ENCODE results near the gene MINAR2.
A peak's percentile ranks its signal among the peaks of the same experiment; 100 is the strongest.

Gene MINAR2, protein sequence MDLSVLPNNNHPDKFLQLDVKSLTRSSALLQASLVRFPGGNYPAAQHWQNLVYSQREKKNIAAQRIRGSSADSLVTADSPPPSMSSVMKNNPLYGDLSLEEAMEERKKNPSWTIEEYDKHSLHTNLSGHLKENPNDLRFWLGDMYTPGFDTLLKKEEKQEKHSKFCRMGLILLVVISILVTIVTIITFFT

DNA sequence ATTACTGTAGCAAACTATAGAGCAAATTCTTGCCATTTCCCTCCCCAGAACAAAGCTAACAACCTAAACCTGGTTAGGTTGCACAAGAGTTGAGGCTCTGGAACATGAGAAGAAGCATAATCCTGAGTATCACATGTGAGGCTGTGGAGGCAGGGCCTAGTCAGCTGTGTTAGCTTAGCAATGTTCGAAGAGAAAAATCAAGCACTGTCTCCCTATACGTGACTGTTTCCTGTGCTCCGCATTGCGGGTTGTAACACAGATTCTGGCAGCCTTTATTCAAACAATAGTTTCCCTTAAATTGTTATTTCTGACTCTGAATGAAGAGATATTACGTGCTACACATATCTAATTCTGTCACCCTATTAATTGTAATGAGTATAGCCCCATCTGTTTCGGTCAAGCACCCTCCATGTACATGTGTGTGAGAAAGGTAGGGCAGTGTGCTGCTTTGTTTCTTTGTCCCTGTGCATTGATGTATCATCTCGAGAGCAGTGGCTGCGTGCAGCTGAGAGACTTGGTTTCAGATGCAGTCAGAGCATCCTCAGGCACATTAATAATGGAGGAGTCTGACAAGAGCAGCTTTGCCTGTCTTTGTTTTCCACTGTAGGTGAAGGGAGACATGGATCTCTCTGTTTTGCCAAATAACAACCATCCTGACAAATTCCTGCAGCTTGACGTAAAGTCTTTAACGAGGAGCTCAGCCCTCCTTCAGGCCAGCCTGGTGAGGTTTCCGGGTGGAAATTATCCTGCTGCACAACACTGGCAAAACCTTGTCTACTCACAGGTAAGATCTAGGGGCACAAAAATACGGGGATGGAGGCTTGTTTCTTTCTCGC lies at the start of gene MINAR2:
TSS of gene MINAR2 (plus strand) at position 523 of the 836 bp plus-strand sequence. CDS start at position 620, 97 bp downstream.
- DNase-seq: no peak

DNA sequence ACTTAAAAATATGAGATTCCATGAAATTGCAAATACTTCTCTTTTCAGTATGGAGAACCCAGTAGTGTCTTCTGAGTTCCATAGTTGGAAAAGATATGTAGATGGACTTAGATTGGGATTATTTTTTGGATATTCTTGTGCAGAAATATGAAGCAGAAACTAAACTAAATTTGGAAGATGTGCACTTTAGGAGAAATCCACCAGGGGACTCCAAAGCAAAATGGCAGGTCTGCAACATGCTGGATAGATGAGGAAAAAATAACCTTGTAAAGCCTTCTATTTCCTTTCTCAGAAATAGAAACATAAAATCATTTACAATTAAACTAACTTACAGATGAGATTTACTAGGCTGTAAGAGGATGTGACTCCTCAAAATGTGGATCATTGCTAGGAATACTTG lies 49.2 kb upstream of the MINAR2 start:
- no peak for DNase-seq

DNA sequence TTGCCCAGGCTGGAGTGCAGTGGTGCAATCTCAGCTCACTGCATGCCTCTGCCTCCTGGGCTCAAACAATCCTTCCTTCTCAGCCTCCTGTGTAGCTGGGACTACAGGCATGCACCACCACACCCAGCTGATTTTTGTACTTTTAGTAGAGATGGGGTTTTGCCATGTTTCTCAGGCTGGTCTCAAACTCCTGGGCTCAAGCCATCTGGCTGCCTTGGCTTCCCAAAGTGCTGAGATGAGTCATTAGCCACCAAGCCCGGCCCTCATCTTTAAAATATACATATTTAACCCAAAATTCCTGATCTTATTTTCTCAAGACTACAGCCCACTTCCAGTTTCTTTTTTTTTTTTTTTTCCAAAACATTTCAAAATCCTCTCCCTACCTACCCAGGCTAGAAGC lies 31.7 kb upstream of the MINAR2 start:
- DNase-seq: no peak

DNA sequence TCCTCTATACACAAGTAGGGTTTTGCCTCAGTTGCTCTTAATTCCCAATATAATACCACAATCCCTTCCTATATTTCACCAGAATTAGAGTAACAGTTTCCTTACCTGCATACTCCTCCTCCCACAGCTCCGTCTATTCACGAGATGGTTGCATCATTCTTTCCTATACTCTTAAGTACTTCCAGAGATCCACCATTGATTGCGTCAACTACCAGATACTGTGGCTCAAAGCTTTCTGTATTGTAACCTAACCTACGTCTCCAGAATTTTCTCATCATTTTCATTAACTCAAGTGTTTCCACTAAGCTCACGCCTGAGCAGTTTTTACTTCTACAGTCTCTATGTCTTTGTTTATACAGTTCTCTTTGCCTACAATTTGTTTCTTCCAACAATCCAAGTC lies 31.2 kb upstream of the MINAR2 start:
- DNase-seq: no peak

DNA sequence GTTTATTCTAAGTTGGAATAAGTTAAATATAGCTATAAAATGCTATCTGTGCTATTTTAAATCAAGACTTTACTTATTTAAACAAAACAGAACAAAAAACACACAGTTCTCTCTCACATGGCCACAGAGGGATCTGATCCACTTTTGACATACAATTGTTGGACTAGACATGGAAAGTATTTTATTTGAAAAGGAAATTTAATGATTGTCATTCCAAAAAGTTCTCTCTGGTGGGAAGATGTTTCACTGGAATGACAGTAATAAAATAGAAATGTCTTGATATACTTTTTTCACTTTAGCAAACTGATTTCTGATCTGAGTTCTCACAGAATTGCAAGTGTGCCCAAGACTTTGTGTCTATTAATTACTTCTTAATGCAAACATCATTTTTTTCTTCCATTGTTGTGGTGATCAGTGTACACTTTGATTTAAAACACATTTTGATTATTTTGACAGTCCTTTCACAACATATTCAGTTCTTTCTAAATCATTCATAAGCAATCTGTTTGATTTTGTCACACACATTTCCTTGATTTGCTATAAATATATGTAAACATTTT lies 30.1 kb upstream of the MINAR2 start:
- no peak for DNase-seq

DNA sequence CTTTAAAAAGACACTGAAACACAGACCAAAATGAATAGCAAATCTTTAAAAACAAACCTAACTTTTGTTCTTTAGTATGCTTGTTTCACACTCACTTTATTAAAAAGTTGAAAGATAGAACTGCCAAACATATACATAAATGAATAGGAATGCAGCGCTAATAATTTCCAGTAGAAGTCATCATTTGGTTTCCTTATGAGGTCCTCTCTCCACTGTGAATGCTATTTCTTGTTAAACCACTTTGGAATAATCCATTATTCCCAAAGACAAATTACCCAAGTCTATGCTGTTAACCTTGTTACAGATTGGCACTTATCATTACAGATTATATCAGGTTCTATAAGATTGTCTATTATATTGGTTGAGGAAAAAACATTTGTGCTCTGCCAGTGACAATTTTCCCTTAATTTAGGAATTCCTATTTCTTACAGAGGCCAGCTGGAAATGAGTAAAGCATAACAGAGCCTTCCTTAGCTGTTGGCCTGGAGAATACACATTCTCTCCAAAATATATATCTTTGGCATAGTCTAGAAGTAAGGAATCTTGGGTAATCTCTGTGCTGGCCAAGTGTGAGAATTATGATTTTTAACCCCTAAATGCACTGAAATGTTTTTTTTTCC lies 29.3 kb upstream of the MINAR2 start:
- DNase-seq: no peak

DNA sequence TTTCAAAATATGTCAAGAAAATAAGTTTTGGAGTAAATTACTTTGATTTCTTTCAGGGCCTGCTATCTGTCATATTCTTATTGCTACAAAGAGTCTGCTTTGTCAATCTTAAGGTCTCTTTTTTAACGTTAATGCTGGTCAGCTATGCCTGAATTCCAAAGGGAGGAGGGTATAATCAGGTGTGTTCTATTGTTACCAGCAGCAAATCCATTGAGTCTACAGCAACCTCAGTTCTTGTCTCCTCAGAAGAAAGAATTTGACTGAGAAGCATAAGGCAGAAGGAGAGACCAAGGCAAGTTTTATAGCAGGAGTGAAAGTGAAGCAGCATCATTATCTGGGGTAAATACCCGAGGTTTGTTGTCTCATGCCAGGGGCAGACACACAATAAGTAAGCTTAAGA lies 23.7 kb upstream of the MINAR2 start:
- no peak for DNase-seq

DNA sequence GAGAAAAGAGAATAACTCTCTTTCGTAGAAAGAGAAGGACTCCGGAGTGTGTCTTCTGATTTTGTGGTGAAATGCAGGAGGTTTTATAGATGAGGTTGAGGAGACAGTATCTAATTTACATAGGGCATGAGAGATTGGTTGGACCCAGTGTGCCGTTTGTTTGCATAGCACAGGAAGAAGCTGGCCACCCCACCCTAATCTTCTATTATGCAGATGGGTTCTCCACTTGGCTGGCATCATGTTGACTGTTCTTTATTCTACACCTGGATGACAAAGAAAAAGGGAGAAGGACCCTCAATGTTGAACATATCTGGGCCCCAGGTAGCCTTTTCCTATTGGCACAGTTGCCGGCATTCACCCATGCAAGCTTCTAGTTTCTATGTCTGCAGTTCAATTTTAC lies 23.2 kb upstream of the MINAR2 start:
- no peak for DNase-seq

DNA sequence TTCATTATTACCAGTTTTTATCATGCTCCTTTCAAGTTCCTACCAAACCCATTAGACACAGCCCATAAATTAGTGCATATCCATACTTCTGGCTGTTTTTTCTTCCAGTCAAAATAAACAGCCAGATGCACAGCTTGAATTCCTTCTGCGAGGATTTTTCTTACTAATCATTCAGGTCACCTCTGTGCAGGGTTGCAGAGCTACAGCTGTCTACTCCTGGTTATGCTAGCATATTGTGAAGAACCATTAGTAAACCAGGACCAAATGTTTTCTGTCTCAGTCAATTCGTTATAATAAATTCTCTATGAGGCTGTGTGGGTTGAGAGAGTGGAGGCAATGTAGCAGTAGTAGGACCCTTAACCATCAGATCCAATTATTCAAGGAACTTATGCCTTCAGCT lies 8.1 kb upstream of the MINAR2 start:
- no peak for DNase-seq

DNA sequence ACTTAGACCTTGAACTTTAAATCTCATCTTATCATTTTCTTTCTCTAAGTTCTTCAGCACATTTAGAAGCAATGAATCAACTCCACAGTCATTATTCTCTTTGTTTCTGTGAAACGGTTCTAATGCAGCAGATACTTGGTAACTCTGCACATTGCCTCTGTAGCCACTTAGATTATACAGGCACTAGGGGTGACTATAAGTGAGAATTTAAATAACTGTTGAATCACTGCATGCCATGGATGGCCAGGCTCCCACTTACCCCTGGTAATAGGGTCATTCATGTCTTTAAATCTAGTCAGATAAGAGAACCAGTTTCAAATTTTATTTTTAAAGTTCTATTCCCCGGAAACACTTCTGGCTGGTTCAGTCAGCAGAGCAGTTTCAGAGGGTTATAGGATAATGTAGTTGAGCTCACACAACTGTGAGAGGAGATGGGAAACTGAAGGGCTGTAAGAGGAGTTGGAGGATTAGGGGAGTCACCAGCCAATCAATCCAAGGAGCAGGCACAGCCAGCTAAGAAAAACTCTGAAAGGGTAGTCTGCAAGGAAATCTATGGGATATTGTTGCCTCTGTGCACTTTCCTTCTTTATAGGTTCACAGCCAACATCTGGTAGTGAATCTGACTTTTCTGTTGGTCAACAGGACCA lies 4.2 kb upstream of the MINAR2 start:
- no peak for DNase-seq

DNA sequence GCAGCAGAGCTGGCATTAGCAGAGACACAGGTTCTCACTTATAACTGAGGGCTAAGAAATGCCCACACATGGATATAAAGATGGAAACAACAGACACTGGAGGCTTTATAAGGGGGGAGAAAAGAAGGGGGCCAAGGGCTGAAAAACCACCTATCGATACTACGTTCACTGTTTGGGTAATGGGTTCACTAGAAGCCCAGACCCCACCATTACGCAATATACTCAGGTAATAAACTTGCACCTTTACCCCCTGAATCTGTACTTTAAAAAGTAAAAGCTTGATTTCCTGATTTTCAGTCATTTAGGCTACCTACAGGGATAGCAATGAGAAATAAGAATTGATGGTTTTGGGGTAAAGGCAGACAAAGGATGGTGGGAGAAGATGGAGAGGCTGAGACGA lies 1.9 kb upstream of the MINAR2 start:
- no peak for DNase-seq

DNA sequence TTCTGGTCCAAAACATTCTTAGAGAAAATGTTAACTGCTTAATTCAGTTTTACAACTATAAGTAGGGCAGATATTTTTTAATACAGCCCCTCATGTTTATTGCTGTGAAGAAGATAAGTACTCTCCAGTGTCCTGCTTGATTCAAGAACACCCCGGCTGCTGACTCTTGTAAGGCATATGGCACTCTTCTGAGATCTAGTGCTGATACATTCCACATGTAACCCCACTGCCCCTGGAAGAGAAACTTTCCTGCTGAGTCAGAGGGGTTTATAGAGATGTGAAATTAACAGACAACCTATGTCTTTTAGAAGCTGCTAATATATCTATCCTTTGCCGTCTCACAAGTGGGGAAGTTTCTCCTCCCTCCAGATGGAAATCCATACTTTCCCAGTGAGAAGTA lies 1.0 kb upstream of the MINAR2 start:
- no peak for DNase-seq

DNA sequence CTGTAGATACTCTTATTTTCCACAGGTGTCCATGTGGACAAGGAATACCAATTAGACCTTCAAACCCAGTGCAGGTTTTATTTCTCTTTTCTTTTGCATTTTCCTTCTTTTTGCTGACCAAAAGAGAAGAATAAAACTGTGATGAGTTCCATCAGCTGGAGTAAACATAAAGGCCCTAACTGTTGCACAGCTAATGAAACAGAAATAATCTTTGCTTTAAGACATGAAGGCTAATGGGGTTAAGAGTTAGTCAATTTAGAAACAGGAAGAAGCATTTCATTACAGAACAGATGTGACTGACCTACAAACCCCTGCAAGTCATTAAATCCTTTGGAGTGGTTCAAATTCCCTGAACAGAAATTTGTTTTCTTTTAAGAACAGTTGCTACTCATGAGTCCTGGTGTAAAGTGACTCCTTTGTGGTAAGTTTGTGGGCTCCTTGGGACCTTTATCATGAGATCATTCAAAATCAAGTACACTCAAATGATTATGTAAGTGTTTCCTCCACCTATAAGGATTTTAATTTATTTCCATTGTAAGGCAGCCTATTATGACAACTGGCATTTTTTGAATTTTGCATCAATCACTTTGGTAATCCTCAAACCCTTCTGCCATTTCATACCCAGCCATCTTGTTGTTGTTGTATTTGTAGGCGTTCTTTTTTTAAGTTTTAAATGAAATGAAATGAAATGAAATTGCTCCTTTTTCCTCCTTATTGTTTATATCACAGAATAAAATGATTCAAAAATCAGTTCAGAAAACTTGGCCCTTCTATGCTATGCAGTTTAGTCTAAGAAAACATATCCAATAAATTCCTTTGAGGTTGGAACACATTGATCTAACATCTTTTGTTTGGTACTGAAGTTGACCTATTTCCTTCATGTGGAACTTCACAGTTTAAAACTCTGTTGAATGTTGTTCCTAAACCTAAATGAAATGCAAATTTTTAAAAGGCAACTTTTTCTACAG lies 1.3 kb downstream of the MINAR2 start:
- DNase-seq: no peak

DNA sequence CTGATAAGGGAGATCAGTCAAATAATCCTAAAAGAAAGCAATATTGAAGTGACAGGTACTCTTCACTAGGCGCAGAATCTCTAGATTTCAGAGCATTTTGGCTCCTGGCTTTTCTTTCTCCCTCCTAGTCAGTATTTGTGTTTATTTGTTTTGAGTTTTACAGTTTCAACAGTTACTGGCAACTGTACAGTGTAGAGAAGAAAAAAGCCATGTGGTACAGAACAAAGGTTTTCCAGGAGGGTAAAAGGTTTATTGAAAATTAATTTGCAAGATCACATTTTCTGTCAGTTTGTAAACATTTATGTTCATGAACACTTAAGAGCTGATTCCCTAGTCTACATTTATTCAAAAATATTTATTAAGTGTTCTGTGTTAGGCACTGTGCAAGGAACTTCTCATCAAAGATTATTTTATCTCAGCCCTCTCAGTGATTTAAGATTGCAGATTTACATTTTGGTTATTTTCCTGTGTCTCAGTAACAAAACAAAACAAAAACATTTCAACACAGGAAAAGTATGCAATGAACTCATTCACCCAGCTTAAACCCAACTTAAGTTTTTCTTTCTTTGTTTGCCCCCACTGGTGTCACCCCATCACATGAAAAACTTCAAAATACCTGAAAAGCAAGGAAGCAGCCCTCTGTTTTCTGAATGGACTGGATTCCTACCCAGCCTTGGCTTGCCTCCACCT lies 12.9 kb downstream of the MINAR2 start:
- DNase-seq: no peak

DNA sequence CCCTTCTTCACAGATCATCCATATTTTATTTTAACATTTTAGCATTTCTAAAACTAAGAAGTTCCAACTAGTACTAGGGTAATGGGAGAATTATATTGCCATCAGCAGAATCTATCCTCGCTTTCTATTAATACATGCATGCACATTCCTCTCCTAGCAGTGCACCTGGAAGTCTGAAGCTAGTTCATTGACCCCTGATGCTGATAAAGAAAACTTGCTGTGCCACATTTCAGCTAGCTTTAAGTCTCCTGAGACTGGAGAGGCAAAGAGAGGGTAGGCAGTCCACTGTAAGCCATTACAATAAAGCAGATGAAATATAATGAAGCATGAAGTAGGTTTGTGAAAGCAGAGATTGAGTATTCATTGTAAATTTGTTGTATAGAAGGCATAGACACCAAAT lies 15.8 kb downstream of the MINAR2 start:
- no peak for DNase-seq

DNA sequence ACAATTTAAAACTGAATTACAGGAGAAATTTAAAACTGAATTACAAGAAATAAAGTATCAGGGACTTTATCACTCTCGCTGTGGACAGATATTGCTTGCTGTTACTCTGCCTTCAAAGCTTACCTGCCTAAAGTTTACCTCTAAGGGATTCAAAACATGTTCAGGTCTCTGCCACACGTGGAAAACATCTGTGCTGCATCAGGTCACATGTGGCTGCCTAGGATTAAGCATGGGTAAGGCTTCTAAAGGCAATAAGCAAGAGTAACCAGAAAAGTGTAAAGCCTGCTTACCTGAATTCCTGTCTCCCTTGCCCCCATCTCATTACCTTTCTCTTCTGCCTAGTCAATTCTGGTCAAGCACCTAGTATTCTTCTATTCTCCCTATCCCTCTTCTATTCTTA lies 18.9 kb downstream of the MINAR2 start:
- no peak for DNase-seq

DNA sequence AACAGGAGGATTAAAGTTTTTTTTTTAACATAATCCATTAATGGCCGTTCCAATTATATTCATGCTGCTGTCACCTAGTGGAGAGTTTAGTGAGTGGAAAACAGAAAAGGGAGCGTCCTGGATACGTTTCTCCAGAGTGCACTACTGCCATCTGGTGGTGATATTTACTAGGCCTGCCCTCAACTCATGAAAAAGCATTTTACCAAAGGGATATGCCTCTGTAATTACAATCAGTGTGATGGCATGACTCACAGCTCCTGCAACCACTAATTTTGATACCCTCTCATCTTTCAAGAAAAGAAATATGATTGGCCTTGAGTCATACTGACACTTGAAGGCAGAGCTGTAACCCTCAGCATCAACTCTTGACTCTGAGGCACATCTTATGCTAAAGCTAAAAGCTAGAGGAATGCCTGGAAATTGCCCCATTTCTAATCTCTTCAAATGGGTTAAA lies 20.1 kb downstream of the MINAR2 start:
- DNase-seq: peak; percentile 62 to 73

DNA sequence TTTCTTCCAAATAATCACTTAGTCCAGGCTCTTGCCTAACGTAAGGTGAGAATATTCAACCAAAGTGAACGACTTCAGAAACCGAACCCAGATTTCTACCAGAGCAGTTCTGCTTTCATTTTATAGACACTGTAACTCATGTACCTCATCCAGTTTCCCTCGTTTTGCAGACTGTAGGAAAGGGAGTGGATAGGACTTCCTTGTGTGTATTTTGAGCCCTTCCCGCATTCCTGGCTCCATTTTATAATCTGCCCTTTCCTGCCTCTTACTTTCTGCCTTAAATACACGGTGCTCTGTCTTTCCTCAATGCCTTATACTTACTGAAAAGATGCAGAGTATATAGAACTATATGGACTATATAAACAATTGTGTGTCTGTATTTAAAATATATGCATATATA lies 20.8 kb downstream of the MINAR2 start:
- no peak for DNase-seq

DNA sequence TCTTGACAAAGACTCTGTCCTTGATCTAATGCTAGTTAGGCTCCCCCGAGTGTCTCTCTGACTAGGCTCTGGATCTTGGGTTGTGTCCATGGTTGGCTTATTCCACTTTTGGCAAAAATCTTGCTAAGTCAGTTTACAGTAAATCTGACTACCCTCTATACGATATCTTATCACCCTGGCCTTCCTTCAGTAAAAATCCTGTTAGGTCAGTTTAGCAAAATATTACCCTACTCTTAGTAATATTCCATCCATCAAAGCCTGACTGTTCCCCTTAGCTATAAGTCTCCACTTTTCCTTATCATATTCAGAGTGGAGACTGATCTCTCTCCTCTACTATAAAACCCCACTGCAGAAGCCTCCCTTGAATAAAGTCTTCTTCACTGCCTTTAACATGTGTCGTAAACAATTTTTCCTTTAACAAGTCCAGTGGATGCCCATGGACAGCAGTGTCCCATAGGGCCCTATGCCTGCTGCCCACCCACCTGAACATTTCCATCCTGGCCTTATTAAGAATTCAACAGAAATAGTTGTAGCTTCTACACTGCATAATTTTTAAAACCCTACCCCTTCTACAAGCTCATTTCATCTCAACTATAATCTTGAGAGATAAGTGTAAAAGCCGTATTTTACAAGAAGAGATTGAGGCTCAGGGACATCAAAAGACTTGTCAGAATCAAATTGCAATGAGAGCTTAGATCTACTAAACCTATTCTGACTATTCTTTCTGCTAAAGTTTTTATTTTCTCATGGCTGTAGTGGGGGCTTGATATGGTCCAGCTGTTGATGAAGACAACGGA lies 22.3 kb downstream of the MINAR2 start:
- no peak for DNase-seq

DNA sequence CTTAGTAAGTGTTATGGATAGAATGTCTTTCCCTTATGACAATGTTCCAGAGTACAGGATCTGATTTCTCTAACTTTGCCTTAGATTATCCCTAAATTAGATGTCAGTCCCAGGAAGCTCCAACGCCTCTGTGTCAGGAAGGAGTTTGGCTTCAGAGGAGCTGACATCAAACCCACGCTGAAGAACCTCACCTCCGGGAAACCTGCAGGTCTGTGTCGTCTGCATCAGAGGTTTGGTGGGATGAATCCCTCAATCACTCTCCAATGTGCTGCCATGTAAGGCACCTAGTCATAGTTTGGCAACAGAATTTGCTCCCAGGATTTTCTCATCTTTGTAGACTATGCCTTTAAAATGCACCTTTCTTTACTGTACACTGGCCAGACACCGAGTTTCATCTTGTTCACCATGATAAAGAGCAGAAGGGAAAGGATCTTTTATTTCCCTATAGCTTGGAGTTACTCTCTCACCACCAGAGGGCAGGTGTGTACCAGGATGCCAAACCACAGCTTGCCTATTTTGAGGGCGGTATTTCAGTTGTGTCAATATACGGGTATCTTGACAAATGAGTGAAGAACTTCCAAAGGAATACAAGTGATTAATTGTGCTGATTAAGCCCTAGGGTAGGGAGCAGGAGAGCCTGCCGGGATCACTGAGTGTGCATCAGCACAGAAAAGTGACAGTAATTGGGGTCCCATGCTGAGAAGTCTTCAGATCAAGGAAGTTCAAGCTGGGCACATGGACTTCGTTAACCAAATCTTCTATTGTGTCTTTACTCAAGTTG lies 23.4 kb downstream of the MINAR2 start:
- peak; percentile 45 to 55 for DNase-seq

Measured in activated CD4-positive, alpha-beta T cell treated with anti-CD3 and anti-CD28 coated beads, Interleukin-2, amount 50 U/mL, for 48 hours (primary cell).